NCI-H187 (cell line): Measurements from ENCODE around the gene FAM217B.
"Not testable (repeated sequence)": the region's sequence is repeated elsewhere in the genome, so short reads cannot be mapped to it uniquely, and the experiment has no call there.

ENCODE experiments used
- DNase-seq, 2 experiments: peaks; one replicate each; lab custom pipeline; 2025; lab: John Stamatoyannopoulos, UW

The FAM217B gene

DNA sequence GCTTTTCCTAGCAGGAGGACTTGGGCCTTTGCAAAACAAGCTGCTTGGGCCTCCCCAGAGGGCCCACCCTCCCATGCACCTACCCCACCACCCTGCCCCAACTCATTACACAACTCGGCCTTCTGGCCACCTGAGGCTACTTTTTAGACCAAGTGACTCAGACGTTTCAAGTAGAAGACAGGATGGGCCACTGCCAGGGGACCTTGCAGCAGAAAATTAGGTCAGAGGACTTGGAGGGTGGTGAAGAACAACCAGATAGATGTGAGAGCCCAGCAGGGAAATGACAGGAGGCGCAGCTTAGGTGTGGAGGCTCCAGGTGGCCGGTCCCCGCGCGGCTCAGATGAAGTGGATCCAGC is 1.5 kb upstream of the FAM217B start:
- no peak for DNase-seq

DNA sequence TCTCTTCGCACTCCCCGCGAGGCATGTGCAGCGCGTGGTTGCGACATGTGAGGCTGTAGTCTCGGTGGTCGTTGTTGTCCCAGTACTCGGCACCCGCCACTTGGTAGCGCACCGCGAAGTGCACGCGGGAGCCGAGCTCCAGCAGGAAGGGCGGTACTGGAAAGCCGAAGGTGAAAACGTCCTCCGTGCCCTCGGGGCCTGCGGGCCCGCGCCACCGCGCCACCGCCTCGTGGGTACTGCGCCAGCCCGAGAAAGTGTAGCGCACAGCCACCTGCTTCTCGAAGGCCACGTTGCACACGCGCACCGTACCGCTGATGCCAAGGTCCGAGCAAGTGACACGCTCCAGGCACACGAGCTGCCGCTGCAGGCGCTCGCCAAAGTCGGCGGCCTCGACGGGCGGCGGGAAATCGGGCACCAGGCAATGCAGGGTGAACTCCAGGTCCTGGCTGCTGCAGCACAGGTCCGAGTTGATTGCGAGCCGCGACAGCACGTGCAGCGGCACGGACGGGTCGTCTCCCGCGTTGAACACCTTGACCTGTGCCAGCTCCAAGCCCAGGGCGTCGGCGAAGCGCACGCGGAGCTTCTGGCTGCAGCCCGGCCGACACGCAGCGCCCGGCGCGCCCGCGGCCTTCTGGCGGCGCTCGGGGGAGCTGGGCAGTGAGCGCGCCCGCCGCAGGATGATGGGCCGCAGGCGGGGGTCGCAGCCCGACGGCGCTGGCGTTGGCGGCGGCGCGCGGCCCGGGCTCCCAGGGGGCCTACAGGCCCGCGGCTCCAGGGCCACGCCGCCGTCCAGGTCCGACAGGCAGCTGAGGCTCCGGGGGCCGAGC is 924 bp upstream of the FAM217B start:
- DNase-seq = no peak

DNA sequence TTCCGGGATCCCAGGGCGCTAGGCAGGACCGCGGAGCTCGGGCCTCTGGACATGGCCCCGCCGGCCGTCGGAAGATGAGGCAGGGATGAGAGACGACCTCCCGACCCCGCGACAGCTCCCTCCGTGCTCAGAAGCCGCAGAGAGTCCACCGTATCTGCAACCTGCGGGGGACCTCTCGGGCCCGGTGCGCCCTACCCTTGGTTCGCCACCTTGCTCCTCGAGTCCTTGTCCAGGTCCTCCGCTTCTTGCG is 385 bp upstream of the FAM217B start:
- DNase-seq = no peak

DNA sequence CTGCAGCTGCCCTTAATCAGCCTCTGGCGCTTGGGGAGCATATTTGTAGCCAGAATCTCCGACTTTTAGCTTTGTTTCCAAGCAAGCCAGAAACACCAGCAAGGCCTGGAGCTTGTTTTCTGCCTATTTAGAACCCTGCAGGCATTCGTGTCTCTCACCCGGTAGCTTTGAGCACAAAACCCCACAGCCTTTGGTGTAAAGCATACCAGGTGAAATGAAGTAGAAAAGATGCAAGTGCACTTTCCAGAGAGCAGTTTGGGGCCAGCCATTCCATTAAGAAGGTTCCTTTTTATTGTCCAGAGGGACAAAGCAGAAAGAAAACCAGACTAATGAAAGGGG is 736 bp downstream of the FAM217B start:
- DNase-seq = peak in 1 of 2 experiments; percentile 50

- no peak for DNase-seq
Measured at GRCh38 chr20:59942245-59942644, 2.1 kb downstream of the FAM217B start.

- no peak for DNase-seq
Measured at GRCh38 chr20:59944726-59945125, 4.5 kb downstream of the FAM217B start.

DNA sequence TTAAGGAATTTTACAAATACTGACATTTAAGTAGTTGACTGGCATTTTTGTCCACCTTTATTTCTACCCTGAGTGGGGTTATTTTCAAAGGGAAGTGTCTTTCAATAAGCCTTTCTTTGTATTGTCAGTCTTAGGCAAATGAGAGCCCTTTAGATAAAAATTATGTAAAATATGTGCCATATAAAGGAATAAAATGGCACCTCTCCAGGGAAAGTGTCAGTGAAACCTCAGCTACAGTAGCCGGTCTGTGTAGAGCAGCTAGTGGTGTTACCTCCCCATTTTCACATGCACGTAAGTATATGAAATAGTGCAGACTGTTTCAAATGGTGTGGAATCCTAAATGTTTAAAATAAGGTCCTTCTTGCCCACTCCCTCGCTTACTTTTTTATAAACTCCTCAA is 5.0 kb downstream of the FAM217B start:
- no peak for DNase-seq

- DNase-seq = no peak
Measured at GRCh38 chr20:59945731-59946130, 5.5 kb downstream of the FAM217B start.

DNA sequence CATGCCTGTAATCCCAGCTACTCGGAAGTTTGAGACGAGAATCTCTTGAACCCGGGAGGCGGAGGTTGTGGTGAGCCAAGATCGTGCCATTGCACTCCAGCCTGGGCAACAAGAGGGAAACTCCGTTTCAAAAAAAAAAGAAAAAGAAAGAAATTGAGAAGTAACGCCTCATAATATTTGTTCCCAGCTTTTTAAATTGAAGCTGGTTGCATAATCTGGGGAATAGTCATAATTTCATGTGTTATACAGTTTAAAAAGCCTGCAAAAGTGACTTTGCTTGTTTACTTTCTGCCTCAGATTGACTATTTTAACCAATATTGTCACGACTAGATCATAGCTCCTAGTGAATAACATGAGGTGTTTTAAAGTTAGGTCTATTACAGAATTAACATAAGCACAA is 7.2 kb downstream of the FAM217B start:
- DNase-seq = no peak

DNA sequence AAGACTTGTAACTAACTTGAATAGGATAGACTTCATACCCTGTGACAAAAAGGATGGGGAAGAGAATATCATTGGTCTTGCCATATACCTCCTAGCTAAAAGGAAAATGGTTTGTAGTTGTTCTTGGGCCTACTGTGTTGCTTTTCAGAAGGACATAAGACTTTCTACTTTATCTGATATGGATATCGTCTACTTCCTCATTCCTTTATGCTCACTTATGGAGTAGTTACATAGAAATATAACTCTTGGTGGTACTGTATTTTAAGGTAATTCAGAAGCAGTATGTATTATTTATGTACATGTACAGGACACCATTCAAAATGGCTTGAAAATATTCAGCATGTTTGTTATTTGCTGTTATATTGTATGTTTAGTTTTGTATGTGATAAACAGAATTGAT is 8.0 kb downstream of the FAM217B start:
- DNase-seq = no peak

GRCh38 chr20:59948828-59949720 is 8.9 kb downstream of the FAM217B start:
- DNase-seq = peak in 1 of 2 experiments; percentile 28

- DNase-seq = no peak
Measured at GRCh38 chr20:59949911-59950310, 9.7 kb downstream of the FAM217B start.

- DNase-seq = no peak
Measured at GRCh38 chr20:59954718-59955117, 14.5 kb downstream of the FAM217B start.

- DNase-seq = no peak
Measured at GRCh38 chr20:59955131-59955796, 15.1 kb downstream of the FAM217B start.

GRCh38 chr20:59957568-59957967 is 17.4 kb downstream of the FAM217B start:
- DNase-seq = not testable (repeated sequence)

DNA sequence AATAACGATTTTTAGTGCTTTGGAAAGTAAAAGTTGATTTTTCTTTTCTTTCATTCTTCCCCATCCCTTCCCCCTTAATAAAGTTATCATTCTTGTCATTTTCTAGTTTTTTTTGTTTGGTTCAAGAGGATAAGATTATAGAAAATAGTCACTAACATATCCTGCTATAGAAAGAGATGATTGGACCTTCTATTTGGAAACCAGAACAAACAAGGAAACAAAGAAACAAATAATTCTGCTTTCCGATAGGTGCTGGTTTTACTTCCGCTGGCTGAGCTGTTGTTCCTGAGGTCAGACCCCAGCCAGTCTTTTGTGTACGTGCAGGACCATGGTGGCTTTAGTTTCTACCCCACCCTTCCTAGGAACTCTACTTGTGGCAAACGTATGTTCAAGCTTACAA is 17.9 kb downstream of the FAM217B start, which contains the start of gene CDH26:
Gene CDH26 (plus strand): TSS at position 301 of the 400 bp plus-strand sequence. CDS start 304 bp downstream, outside the sequence.
- DNase-seq = no peak

- DNase-seq = no peak
Measured at GRCh38 chr20:59958626-59959025, 18.4 kb downstream of the FAM217B start.

DNA sequence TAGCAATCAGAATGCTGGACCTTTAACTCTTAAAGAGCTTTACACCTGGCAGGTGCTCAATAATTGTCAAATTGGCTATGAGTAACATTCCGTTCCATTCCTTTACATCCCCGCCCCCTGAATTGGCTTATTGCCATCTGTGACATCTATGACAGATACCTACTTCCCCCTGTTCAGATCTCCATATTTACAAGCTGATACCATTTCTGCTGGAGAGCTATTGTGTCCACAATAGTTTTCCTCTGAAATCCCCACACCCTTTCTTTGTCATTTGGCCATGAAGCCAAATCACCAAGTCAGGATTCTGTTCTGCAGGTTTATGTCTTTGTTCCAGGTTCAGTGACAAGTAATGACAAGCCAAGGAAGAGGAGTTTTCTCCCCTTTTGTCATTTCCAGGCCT is 21.2 kb downstream of the FAM217B start:
- DNase-seq = no peak

- no peak for DNase-seq
Measured at GRCh38 chr20:59962155-59962554, 22.0 kb downstream of the FAM217B start.

DNA sequence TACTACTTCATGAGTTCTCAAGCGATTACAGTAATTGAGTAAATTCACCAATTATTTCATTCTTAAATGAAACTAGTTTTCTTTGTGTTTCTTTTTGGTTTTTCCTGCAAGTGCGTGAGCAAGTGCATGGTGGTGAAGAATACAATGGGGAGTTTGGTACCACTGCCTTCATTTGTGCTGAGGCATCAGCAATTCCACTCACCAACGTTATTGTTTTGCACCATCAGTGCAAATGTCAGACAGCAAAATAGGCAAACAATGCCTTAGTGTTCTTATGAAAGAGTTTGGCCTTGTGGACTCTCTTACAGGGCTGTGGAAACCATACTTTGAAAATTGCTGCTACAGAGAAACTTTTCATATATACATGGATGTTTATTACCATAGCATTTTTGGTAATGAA is 26.2 kb downstream of the FAM217B start:
- no peak for DNase-seq

GRCh38 chr20:59971428-59971827 is 31.2 kb downstream of the FAM217B start:
- DNase-seq = no peak

GRCh38 chr20:59972037-59972801 is 32.0 kb downstream of the FAM217B start:
- DNase-seq = no peak
